ENCODE results near the gene SDHAF2.
A peak's percentile ranks its signal among the peaks of the same experiment; 100 is the strongest.
"Not testable (repeated sequence)": the region's sequence is repeated elsewhere in the genome, so short reads cannot be mapped to it uniquely, and the experiment has no call there.

Gene SDHAF2

GRCh38 chr11:61429691-61430582 lies at the start of gene SDHAF2, which contains the start of gene CPSF7:
SDHAF2 (plus strand) TSS chr11:61430124; CDS start chr11:61430147, 23 bp downstream.
CPSF7 (minus strand) TSS chr11:61429975; CDS start chr11:61429235, 740 bp downstream.
- peak; percentile 94 to 97 (median 94) for DNase-seq (ENCODE audit: low read depth in 3 of 3)

- DNase-seq (ENCODE audit: low read depth in 3 of 3), result no peak
Observed at GRCh38 chr11:61380884-61381283, 49.0 kb upstream of the SDHAF2 start.

- not testable (repeated sequence) for DNase-seq (ENCODE audit: low read depth in 3 of 3)
Observed at GRCh38 chr11:61383859-61384258, 46.1 kb upstream of the SDHAF2 start.

GRCh38 chr11:61384271-61385242 lies 45.4 kb upstream of the SDHAF2 start:
- no peak for DNase-seq (ENCODE audit: low read depth in 3 of 3)

- no peak for DNase-seq (ENCODE audit: low read depth in 3 of 3)
Observed at GRCh38 chr11:61390161-61390560, 39.8 kb upstream of the SDHAF2 start.

- no peak for DNase-seq (ENCODE audit: low read depth in 3 of 3)
Observed at GRCh38 chr11:61392981-61393595, 36.8 kb upstream of the SDHAF2 start.

GRCh38 chr11:61401173-61401572 lies 28.8 kb upstream of the SDHAF2 start:
- DNase-seq (ENCODE audit: low read depth in 3 of 3), result no peak

DNA sequence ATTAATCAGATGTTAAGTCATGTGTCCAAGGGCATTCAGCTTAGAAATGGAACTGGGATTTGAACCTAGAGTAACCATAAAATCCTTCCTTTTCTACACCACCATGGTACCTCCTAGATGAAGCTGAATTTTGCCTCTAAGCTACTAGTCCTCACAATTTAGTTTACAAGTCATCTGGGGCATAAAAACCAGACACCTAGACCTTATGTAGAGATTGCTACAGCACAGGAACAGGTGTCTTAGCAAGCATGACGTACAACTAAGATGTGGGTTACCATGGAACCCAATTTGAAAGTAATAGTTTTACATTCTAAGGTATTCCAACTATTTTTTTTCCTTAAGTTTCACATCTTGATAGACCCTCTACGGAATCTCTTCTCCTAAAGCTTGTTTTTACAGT lies 28.4 kb upstream of the SDHAF2 start:
- DNase-seq (ENCODE audit: low read depth in 3 of 3), result no peak

DNA sequence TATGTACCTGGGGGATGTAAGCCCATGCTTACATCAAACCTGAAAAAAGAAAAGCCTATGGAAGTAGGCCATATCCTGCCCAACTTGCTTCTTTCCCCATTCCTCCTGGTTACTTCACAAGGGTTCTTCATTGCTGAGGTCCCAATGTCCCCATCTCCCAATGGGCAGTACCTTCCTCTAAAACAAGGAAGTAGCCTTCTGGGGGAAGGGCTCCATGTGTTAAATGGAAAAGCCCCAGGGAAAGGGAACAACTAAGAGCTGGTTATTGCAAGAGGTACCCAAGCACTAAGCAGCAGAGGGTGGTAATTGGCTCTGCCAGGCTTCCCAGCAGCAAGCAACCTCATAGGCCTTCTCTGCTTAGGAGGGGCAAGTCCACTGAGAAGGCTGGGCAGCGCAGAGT lies 26.3 kb upstream of the SDHAF2 start:
- no peak for DNase-seq (ENCODE audit: low read depth in 3 of 3)

DNA sequence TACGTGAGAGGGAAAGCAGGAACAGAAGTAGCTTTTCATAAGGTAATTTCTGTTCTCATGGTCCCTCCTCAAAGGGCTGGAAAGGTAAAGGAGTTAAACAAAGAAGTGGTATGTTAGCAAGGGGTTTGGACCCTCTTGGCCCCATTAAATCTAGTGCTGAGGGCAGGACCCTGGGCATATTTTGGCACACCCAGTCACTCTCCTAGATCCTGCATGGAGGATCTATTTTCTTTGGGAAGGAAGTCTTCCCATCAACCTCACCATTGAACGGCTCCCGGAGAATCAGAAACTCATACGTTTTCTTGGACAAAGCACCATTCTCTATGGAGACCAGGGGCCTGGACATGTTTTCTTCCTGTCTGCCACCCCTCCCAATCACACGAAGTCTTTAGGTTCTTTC lies 25.8 kb upstream of the SDHAF2 start:
- no peak for DNase-seq (ENCODE audit: low read depth in 3 of 3)

GRCh38 chr11:61404641-61405040 lies 25.3 kb upstream of the SDHAF2 start:
- DNase-seq (ENCODE audit: low read depth in 3 of 3), result no peak

GRCh38 chr11:61406067-61406466 lies 23.9 kb upstream of the SDHAF2 start:
- no peak for DNase-seq (ENCODE audit: low read depth in 3 of 3)

DNA sequence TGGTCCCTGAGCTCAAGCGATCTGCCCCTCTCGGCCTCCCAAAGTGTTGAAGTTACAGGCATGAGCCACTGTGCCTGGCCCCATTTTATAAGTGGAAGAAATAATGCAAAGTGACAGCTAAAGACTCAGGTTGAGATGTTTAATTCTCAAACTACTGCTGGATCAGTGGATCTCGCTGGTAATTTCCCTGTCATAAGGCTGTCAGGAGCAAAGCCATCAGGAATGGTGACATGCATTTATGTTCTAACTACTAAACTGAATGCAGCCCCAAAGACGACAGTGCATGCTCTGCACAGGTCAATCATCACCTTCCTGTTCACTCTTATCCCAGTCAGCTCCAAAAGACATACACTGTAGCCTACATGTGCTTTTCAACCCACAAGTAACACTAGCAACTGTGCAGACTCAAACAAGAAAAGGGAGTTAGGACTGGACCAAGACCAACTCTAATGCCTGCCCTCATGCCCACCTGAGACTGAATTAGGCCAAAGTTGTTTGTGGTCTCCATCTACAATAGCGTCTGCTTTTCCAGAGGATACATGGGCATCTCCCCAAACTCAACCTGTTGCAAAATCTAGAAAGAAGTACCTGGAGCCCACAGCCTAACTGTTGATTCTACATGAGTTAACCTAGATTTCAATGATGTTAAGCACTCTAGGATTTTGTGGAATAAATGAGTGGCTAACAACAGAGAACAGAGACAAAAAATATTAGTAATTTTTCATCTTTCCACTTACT lies 22.8 kb upstream of the SDHAF2 start:
- DNase-seq (ENCODE audit: low read depth in 3 of 3), result no peak

DNA sequence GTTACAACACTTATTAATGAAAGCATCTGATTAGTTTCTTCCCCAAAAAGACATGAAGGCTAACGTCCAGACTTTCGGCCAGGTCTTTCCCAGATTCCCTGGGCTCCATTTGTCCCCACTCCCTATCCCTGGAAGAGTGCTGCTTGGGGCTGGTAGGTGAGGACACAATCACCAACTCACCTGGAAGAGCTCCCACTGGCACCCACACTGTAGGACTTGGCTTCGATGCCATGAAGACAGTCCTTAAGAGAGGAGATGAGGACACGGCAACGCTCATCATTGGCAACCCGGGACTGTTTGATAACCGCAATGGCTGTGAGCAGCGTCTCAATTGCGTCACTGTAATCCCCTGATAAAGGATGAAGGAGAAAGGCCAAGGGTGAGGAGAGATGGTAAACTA lies 18.3 kb upstream of the SDHAF2 start:
- DNase-seq (ENCODE audit: low read depth in 3 of 3), result no peak

DNA sequence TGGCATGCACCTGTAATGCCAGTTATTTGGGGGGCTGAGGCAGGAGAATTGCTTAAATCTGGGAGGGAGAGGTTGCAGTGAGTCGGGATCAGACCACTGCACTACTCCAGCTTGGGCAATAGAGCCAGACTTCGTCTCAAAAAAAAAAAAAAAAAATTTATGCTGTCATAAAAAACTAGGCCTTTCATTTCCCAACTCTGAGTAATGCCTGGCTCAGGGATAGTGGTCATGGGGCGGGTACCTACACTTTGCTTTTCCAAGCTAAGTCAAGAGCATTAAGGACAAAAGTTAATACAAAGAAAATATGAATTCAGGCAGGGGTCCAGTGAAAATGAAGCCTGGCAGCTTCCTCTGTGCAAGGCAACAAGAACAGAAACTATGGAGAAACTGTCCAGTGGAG lies 16.4 kb upstream of the SDHAF2 start:
- DNase-seq (ENCODE audit: low read depth in 3 of 3), result no peak

GRCh38 chr11:61414547-61414946 lies 15.4 kb upstream of the SDHAF2 start:
- no peak for DNase-seq (ENCODE audit: low read depth in 3 of 3)

DNA sequence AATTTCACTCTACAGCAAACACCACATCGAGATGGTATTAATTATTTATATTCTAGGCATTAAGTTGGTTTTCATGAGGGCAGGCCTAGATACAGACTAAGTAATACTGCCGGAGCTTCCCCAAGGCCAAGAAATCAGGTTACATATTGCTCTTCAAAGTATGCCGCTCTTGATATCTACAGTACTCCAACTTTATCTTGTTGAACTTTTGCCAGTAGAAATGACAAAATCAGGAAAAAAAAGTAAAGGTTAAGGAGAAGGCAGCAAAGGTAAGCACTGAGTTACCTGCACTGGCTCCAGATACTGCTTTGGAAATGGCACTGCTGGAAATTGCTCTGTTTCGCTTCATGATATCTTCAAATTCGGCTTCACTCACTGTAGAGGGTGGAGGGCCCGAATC lies 14.5 kb upstream of the SDHAF2 start:
- DNase-seq (ENCODE audit: low read depth in 3 of 3), result no peak

- DNase-seq (ENCODE audit: low read depth in 3 of 3), result no peak
Observed at GRCh38 chr11:61416941-61417340, 13.0 kb upstream of the SDHAF2 start.

- no peak for DNase-seq (ENCODE audit: low read depth in 3 of 3)
Observed at GRCh38 chr11:61417670-61418069, 12.3 kb upstream of the SDHAF2 start.

GRCh38 chr11:61418136-61418535 lies 11.8 kb upstream of the SDHAF2 start:
- DNase-seq (ENCODE audit: low read depth in 3 of 3), result no peak

- DNase-seq (ENCODE audit: low read depth in 3 of 3), result no peak
Observed at GRCh38 chr11:61422226-61422625, 7.7 kb upstream of the SDHAF2 start.
